SK-N-SH (cell line): ENCODE measurements around the gene PRND. TPM values are rescaled to one million over a fixed set of nuclear protein-coding genes. Genes with fewer than 3 reads are reported as not detected.

ENCODE experiments used
- CTCF ChIA-PET: fragments of 300-600, 350-600 bp; formaldehyde crosslinking; extraction: SDS; loops from one replicate; lab custom pipeline; 2021; lab: Yijun Ruan, JAX
- POLR2A ChIA-PET: fragments of 350-600 bp; sonication (Branson Sonifier 250); formaldehyde crosslinking; extraction: SDS; loops from one replicate; lab custom pipeline; 2020; ENCODE audit warnings: antibody characterized with exemption, inconsistent platforms; lab: Yijun Ruan, JAX
- DNase-seq: peaks from one replicate; pipeline ENCODE4 v3.0.0; 2012
- H2AFZ ChIP-seq: fragments of 200-600 bp; sonication (generic); 2 replicates; pipeline ENCODE4 v1.8.1; 2016; ENCODE audit warnings: antibody characterized with exemption, mild to moderate bottlenecking, low read depth
- H3F3A ChIP-seq: fragments of 200-600 bp; sonication (generic); replicated peaks from 2 replicates; pipeline ENCODE3; 2016; ENCODE audit warnings: antibody characterized with exemption, mild to moderate bottlenecking; ENCODE audit not compliant: insufficient read depth
- H3K27ac ChIP-seq, 2 experiments: fragments of 200-500 bp in 1 of 2; fragments of 200-600 bp in 1 of 2; sonication (Bioruptor generic) in 1 of 2; sonication (generic), shearing (Covaris generic) in 1 of 2; 2 replicates each; pipeline versions ENCODE4 v1.5.1 to v1.6.1; 2014 to 2016; ENCODE audit warnings: low read depth in 2 of 2, inconsistent platforms in 1 of 2, low read length in 1 of 2, mild to moderate bottlenecking in 1 of 2, mixed read lengths in 1 of 2
- H3K27me3 ChIP-seq: fragments of 200-600 bp; sonication (generic), shearing (Covaris generic); 2 replicates; pipeline ENCODE4 v1.6.1; 2016; ENCODE audit warnings: mixed run types; ENCODE audit not compliant: insufficient read depth
- H3K36me3 ChIP-seq, 2 experiments: fragments of 200-500 bp in 1 of 2; fragments of 200-600 bp in 1 of 2; sonication (Bioruptor generic) in 1 of 2; sonication (generic) in 1 of 2; replicated peaks in 1 of 2; 2 replicates each; pipeline versions ENCODE3 to v1.5.1; 2014 to 2016; ENCODE audit warnings: low read length in 1 of 2, mild to moderate bottlenecking in 1 of 2; ENCODE audit not compliant: insufficient read depth in 2 of 2, control insufficient read depth in 1 of 2
- H3K4me1 ChIP-seq, 2 experiments: fragments of 200-500 bp in 1 of 2; fragments of 200-600 bp in 1 of 2; sonication (Bioruptor generic) in 1 of 2; sonication (generic), shearing (Covaris generic) in 1 of 2; 2 replicates each; pipeline versions ENCODE4 v1.5.1 to v1.6.1; 2014 to 2016; ENCODE audit warnings: low read depth in 1 of 2, low read length in 1 of 2, mixed run types in 1 of 2; ENCODE audit not compliant: insufficient read depth in 2 of 2, control insufficient read depth in 1 of 2
- H3K4me2 ChIP-seq: fragments of 200-600 bp; sonication (generic), shearing (Covaris generic); 2 replicates; pipeline ENCODE4 v1.6.1; 2017; ENCODE audit warnings: mixed run types
- H3K4me3 ChIP-seq, 2 experiments: fragments of 200-500 bp in 1 of 2; fragments of 200-600 bp in 1 of 2; sonication (Bioruptor generic) in 1 of 2; sonication (generic), shearing (Covaris generic) in 1 of 2; 2 replicates each; pipeline versions ENCODE4 v1.5.1 to v1.8.1; 2014 to 2016; ENCODE audit warnings: low read depth in 2 of 2, inconsistent platforms in 1 of 2, low read length in 1 of 2, mild to moderate bottlenecking in 1 of 2, mixed read lengths in 1 of 2, moderate library complexity in 1 of 2
- H3K79me2 ChIP-seq: fragments of 200-600 bp; sonication (generic); 2 replicates; pipeline ENCODE4 v1.8.1; 2017; ENCODE audit warnings: mild to moderate bottlenecking; ENCODE audit not compliant: insufficient read depth
- H3K9ac ChIP-seq: fragments of 200-600 bp; sonication (generic); 2 replicates; pipeline ENCODE4 v1.6.1; 2017; ENCODE audit warnings: mixed run types
- H3K9me2 ChIP-seq: fragments of 200-600 bp; sonication (generic); 2 replicates; pipeline ENCODE4 v1.6.1; 2017; ENCODE audit warnings: mixed run types
- H3K9me3 ChIP-seq: fragments of 200-600 bp; sonication (generic); 2 replicates; pipeline ENCODE4 v1.6.1; 2017; ENCODE audit warnings: mixed run types, mild to moderate bottlenecking, moderate library complexity
- H4K20me1 ChIP-seq: fragments of 200-600 bp; sonication (generic); 2 replicates; pipeline ENCODE4 v1.6.1; 2017; ENCODE audit warnings: mild to moderate bottlenecking, mixed run types; ENCODE audit not compliant: insufficient read depth
- CHD2 ChIP-seq: fragments of 150-350 bp; IDR thresholded peaks from 2 replicates; pipeline ENCODE4 v1.6.1; 2018; ENCODE audit warnings: low read length; ENCODE audit not compliant: partially characterized antibody
- ELF1 ChIP-seq: IDR thresholded peaks from 2 replicates; pipeline ENCODE4 v1.4.0; 2012
- EP300 ChIP-seq, 2 experiments: IDR thresholded peaks; 2 replicates each; pipeline versions ENCODE4 v1.4.0 to v1.6.1; 2012; ENCODE audit warnings: borderline replicate concordance in 1 of 2, low read depth in 1 of 2, low read length in 1 of 2
- FOSL2 ChIP-seq: IDR thresholded peaks from 2 replicates; pipeline ENCODE4 v1.4.0; 2012; ENCODE audit warnings: low read depth, mild to moderate bottlenecking, moderate library complexity, borderline replicate concordance
- FOXJ3 ChIP-seq: sonication (generic); formaldehyde crosslinking; IDR thresholded peaks from 2 replicates; pipeline ENCODE4 v1.5.1; 2020; ENCODE audit warnings: mild to moderate bottlenecking, missing genetic modification reagents
- GABPA ChIP-seq: IDR thresholded peaks from 2 replicates; pipeline ENCODE4 v1.4.0; 2012; ENCODE audit warnings: low read depth, mild to moderate bottlenecking
- MAX ChIP-seq: IDR thresholded peaks from 2 replicates; pipeline ENCODE4 v1.4.0; 2012; ENCODE audit warnings: low read depth
- MXI1 ChIP-seq: IDR thresholded peaks from 2 replicates; pipeline ENCODE4 v1.6.1; 2012; ENCODE audit warnings: mild to moderate bottlenecking, low read depth, low read length, improper control_type of control experiment
- NFIC ChIP-seq: IDR thresholded peaks from 2 replicates; pipeline ENCODE4 v1.4.0; 2012; ENCODE audit warnings: borderline replicate concordance
- NRF1 ChIP-seq: IDR thresholded peaks from 2 replicates; pipeline ENCODE4 v1.6.1; 2012; ENCODE audit warnings: low read depth, mild to moderate bottlenecking, low read length
- POLR2AphosphoS5 ChIP-seq: IDR thresholded peaks from 2 replicates; pipeline ENCODE4 v1.6.1; 2012; ENCODE audit warnings: low read depth, low read length
- RAD21 ChIP-seq: IDR thresholded peaks from 2 replicates; pipeline ENCODE4 v1.6.1; 2012; ENCODE audit warnings: mild to moderate bottlenecking, low read length
- RCOR1 ChIP-seq: fragments of 150-350 bp; IDR thresholded peaks from 2 replicates; pipeline ENCODE4 v1.6.1; 2017; ENCODE audit warnings: antibody characterized with exemption, low read length
- RXRA ChIP-seq: IDR thresholded peaks from 2 replicates; pipeline ENCODE4 v1.4.0; 2012; ENCODE audit warnings: low read depth, mild to moderate bottlenecking, borderline replicate concordance
- SIN3A ChIP-seq: IDR thresholded peaks from 2 replicates; pipeline ENCODE4 v1.6.1; 2012; ENCODE audit warnings: low read depth, mild to moderate bottlenecking, low read length, moderate library complexity, borderline replicate concordance
- SMC3 ChIP-seq: IDR thresholded peaks from 2 replicates; pipeline ENCODE4 v1.6.1; 2012; ENCODE audit warnings: low read depth, low read length, improper control_type of control experiment
- TAF1 ChIP-seq: IDR thresholded peaks from 2 replicates; pipeline ENCODE4 v1.6.1; 2012; ENCODE audit warnings: low read depth, mild to moderate bottlenecking, low read length, moderate library complexity, borderline replicate concordance
- TEAD4 ChIP-seq: IDR thresholded peaks from 2 replicates; pipeline ENCODE4 v1.4.0; 2012; ENCODE audit warnings: mild to moderate bottlenecking, borderline replicate concordance; ENCODE audit not compliant: insufficient read depth
- USF1 ChIP-seq: IDR thresholded peaks from 2 replicates; pipeline ENCODE4 v1.4.0; 2012; ENCODE audit warnings: low read depth, borderline replicate concordance
- YY1 ChIP-seq: IDR thresholded peaks from 2 replicates; pipeline ENCODE4 v1.4.0; 2012; ENCODE audit warnings: low read depth, mild to moderate bottlenecking
- WGBS: methylation state at CpG from one replicate; pipeline ENCODE4 v1.1.6; 2017; ENCODE audit warnings: low lambda C conversion rate; 5-methylcytosine and 5-hydroxymethylcytosine counted together
- polyA plus RNA-seq, 3 experiments: library from polyadenylated mRNA; depleted of rRNA; stranded (reverse); fragments of >200 nt; gene quantifications; 2 replicates each; pipeline ENCODE4 v1.2.3, GENCODE V29; 2012
- TF ChIP-seq, protein P1 (sequence below): fragments of 200-600 bp; sonication (generic); IDR thresholded peaks from 2 replicates; pipeline ENCODE4 v1.6.1; 2017; ENCODE audit warnings: antibody characterized with exemption, mild to moderate bottlenecking, moderate library complexity
- TF ChIP-seq, protein P2 (sequence below): IDR thresholded peaks from 2 replicates; pipeline ENCODE4; 2012
- TF ChIP-seq, protein P3 (sequence below): fragments of 150-350 bp; IDR thresholded peaks from 2 replicates; pipeline ENCODE4 v1.6.1; 2016; ENCODE audit warnings: mild to moderate bottlenecking, low read depth, low read length

PRND gene
- polyA plus RNA-seq, 1 of the 3 experiments (the other 2 are of a cell fraction), result not detected

- DNase-seq, result no peak
- Histone ChIP-seq H3K9me2 (no peaks in the 10 kb centered on the region), H3K4me2 (no peak overlapping the region), H3K9ac (no peak overlapping the region), H3F3A (no peaks in the 10 kb centered on the region), H3K27ac (no peak overlapping the region), H4K20me1 (no peaks in the 10 kb centered on the region), H3K27me3 (no peaks in the 10 kb centered on the region), H3K4me1 (no peaks in the 10 kb centered on the region), H2AFZ (no peak overlapping the region), H3K79me2 (no peaks in the 10 kb centered on the region), H3K9me3 (no peaks in the 10 kb centered on the region), H3K36me3 (no peaks in the 10 kb centered on the region), H3K4me3 (no peak overlapping the region)
- CTCF ChIA-PET, result no interaction called here
- no peak for TF ChIP-seq FOXJ3 (CRISPR knock-in tag)
- no peak for TF ChIP-seq EP300 (IDR thresholded peaks at IDR 0.05; ENCODE audit: borderline replicate concordance in 1 of 2, low read depth in 1 of 2, low read length in 1 of 2)
- TF ChIP-seq TEAD4, result no peak
- no peak for TF ChIP-seq NRF1
- no peak for TF ChIP-seq CHD2
- no peak for TF ChIP-seq SIN3A
- TF ChIP-seq POLR2AphosphoS5, result no peak
- no peak for TF ChIP-seq GABPA
- TF ChIP-seq, protein P1, sequence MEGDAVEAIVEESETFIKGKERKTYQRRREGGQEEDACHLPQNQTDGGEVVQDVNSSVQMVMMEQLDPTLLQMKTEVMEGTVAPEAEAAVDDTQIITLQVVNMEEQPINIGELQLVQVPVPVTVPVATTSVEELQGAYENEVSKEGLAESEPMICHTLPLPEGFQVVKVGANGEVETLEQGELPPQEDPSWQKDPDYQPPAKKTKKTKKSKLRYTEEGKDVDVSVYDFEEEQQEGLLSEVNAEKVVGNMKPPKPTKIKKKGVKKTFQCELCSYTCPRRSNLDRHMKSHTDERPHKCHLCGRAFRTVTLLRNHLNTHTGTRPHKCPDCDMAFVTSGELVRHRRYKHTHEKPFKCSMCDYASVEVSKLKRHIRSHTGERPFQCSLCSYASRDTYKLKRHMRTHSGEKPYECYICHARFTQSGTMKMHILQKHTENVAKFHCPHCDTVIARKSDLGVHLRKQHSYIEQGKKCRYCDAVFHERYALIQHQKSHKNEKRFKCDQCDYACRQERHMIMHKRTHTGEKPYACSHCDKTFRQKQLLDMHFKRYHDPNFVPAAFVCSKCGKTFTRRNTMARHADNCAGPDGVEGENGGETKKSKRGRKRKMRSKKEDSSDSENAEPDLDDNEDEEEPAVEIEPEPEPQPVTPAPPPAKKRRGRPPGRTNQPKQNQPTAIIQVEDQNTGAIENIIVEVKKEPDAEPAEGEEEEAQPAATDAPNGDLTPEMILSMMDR, result no peak
- TF ChIP-seq ELF1, result no peak
- TF ChIP-seq SMC3, result no peak
- no peak for TF ChIP-seq MXI1
- no peak for TF ChIP-seq YY1
- WGBS, result 33% methylated on average over 2 of the region's 2 CpGs
- POLR2A ChIA-PET, result no interaction called here
Observed at GRCh38 chr20:4769328-4769727, 47.6 kb downstream of the PRND start.

GRCh38 chr20:4770026-4770425 is 48.3 kb downstream of the PRND start:
- no peak overlapping the region for H3K4me3 ChIP-seq
- no peaks in the 10 kb centered on the region for H3K27me3 ChIP-seq
- POLR2A ChIA-PET, result no interaction called here
- no peak overlapping the region for H3K27ac ChIP-seq
- no peak overlapping the region for H2AFZ ChIP-seq
- DNase-seq, result no peak
- H3K79me2 ChIP-seq, result no peaks in the 10 kb centered on the region
- H3K4me2 ChIP-seq, result no peak overlapping the region
- H3K9ac ChIP-seq, result no peak overlapping the region
- no peaks in the 10 kb centered on the region for H3F3A ChIP-seq
- H4K20me1 ChIP-seq, result no peaks in the 10 kb centered on the region
- WGBS, result 38% methylated on average over 1 of the region's 1 CpG
- H3K9me3 ChIP-seq, result no peaks in the 10 kb centered on the region
- H3K4me1 ChIP-seq, result no peaks in the 10 kb centered on the region
- no peaks in the 10 kb centered on the region for H3K36me3 ChIP-seq
- no peaks in the 10 kb centered on the region for H3K9me2 ChIP-seq
- CTCF ChIA-PET, result interaction anchor here (2.9 kb wide), 1 partner anchor 29 kb away, joined by 12 read pairs; no protein-coding TSS in a partner anchor
- TF ChIP-seq, protein P2, sequence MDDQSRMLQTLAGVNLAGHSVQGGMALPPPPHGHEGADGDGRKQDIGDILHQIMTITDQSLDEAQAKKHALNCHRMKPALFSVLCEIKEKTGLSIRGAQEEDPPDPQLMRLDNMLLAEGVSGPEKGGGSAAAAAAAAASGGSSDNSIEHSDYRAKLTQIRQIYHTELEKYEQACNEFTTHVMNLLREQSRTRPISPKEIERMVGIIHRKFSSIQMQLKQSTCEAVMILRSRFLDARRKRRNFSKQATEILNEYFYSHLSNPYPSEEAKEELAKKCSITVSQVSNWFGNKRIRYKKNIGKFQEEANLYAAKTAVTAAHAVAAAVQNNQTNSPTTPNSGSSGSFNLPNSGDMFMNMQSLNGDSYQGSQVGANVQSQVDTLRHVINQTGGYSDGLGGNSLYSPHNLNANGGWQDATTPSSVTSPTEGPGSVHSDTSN, result no peak
- no peak for TF ChIP-seq RCOR1
- no peak for TF ChIP-seq NFIC
- TF ChIP-seq, protein P3, sequence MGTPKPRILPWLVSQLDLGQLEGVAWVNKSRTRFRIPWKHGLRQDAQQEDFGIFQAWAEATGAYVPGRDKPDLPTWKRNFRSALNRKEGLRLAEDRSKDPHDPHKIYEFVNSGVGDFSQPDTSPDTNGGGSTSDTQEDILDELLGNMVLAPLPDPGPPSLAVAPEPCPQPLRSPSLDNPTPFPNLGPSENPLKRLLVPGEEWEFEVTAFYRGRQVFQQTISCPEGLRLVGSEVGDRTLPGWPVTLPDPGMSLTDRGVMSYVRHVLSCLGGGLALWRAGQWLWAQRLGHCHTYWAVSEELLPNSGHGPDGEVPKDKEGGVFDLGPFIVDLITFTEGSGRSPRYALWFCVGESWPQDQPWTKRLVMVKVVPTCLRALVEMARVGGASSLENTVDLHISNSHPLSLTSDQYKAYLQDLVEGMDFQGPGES, result no peak
- TF ChIP-seq USF1, result no peak
- TF ChIP-seq RXRA, result no peak
- TF ChIP-seq CHD2, result no peak
- no peak for TF ChIP-seq RAD21
- TF ChIP-seq FOSL2, result no peak
- no peak for TF ChIP-seq TAF1
- no peak for TF ChIP-seq TEAD4
- no peak for TF ChIP-seq YY1
- no peak for TF ChIP-seq MAX
- TF ChIP-seq FOXJ3 (CRISPR knock-in tag), result no peak
